ENCODE data around the gene COL5A1.

Gene COL5A1

GRCh38 chr9:134796882-134797281 lies 155.3 kb downstream of the COL5A1 start:
- Histone ChIP-seq H3K27me3 (ENCODE audit: low read depth, low read length) (peaks cover 4% of the 10 kb centered on the region; the same call in 1 of the 2 replicates), H3K9me3 (ENCODE audit: insufficient read depth, low read length) (no peaks in the 10 kb centered on the region)

GRCh38 chr9:134800791-134801339 lies 159.3 kb downstream of the COL5A1 start:
- no peak for TF ChIP-seq CTCF (IDR thresholded peaks at IDR 0.05; ENCODE audit: low read depth, low read length)
- no peaks in the 10 kb centered on the region for H3K27me3 ChIP-seq (ENCODE audit: low read depth, low read length)
- no peaks in the 10 kb centered on the region for H3K36me3 ChIP-seq (replicated peaks; ENCODE audit: low read depth, low read length)
- H3K4me2 ChIP-seq (ENCODE audit: low read length), result no peak overlapping the region
- H3K4me1 ChIP-seq (ENCODE audit: low read length), result no peaks in the 10 kb centered on the region
- no peaks in the 10 kb centered on the region for H3K79me2 ChIP-seq (ENCODE audit: low read length)
- no peak overlapping the region for H3K27ac ChIP-seq (ENCODE audit: low read length)
- no peaks in the 10 kb centered on the region for H3K9me3 ChIP-seq (ENCODE audit: insufficient read depth, low read length)
- H4K20me1 ChIP-seq (ENCODE audit: insufficient read depth, low read length), result no peaks in the 10 kb centered on the region
- H3K9ac ChIP-seq (ENCODE audit: low read length), result no peak overlapping the region
- no peak overlapping the region for H3K4me3 ChIP-seq (ENCODE audit: low read length)
- H2AFZ ChIP-seq (ENCODE audit: low read depth, low read length), result no peak overlapping the region

More at GRCh38 chr9:134796882-134797281, 155.3 kb downstream of the COL5A1 start:
- Histone ChIP-seq H3K4me2 (ENCODE audit: low read length) (no peak overlapping the region), H3K4me3 (ENCODE audit: low read length) (no peak overlapping the region), H3K27ac (ENCODE audit: low read length) (no peak overlapping the region), H3K36me3 (replicated peaks; ENCODE audit: low read depth, low read length) (no peaks in the 10 kb centered on the region), H3K9ac (ENCODE audit: low read length) (no peak overlapping the region), H3K4me1 (ENCODE audit: low read length) (no peaks in the 10 kb centered on the region), H3K79me2 (ENCODE audit: low read length) (no peaks in the 10 kb centered on the region), H2AFZ (ENCODE audit: low read depth, low read length) (no peak overlapping the region), H4K20me1 (ENCODE audit: insufficient read depth, low read length) (no peaks in the 10 kb centered on the region)
- TF ChIP-seq CTCF (IDR thresholded peaks at IDR 0.05; ENCODE audit: low read depth, low read length) (no peak), EZH2phosphoT487 (IDR thresholded peaks at IDR 0.05; ENCODE audit: low read depth) (no peak)

- Histone ChIP-seq H3K27ac (ENCODE audit: low read length) (no peak overlapping the region), H3K27me3 (ENCODE audit: low read depth, low read length) (no peaks in the 10 kb centered on the region), H3K4me3 (ENCODE audit: low read length) (no peak overlapping the region), H3K36me3 (replicated peaks; ENCODE audit: low read depth, low read length) (no peaks in the 10 kb centered on the region), H3K9ac (ENCODE audit: low read length) (no peak overlapping the region), H3K4me2 (ENCODE audit: low read length) (no peak overlapping the region), H3K79me2 (ENCODE audit: low read length) (no peaks in the 10 kb centered on the region), H2AFZ (ENCODE audit: low read depth, low read length) (no peak overlapping the region), H4K20me1 (ENCODE audit: insufficient read depth, low read length) (no peaks in the 10 kb centered on the region), H3K4me1 (ENCODE audit: low read length) (no peaks in the 10 kb centered on the region), H3K9me3 (ENCODE audit: insufficient read depth, low read length) (no peaks in the 10 kb centered on the region)
- TF ChIP-seq EZH2phosphoT487 (IDR thresholded peaks at IDR 0.05; ENCODE audit: low read depth) (no peak), CTCF (IDR thresholded peaks at IDR 0.05; ENCODE audit: low read depth, low read length) (no peak)
Observed at GRCh38 chr9:134802216-134802795, 160.7 kb downstream of the COL5A1 start.

- no peaks in the 10 kb centered on the region for H3K4me1 ChIP-seq (ENCODE audit: low read length)
- H3K27ac ChIP-seq (ENCODE audit: low read length), result no peak overlapping the region
- no peak for TF ChIP-seq EZH2phosphoT487 (IDR thresholded peaks at IDR 0.05; ENCODE audit: low read depth)
- no peak for TF ChIP-seq CTCF (IDR thresholded peaks at IDR 0.05; ENCODE audit: low read depth, low read length)
- H3K27me3 ChIP-seq (ENCODE audit: low read depth, low read length), result peaks cover 9% of the 10 kb centered on the region; the same call in 1 of the 2 replicates
- no peak overlapping the region for H2AFZ ChIP-seq (ENCODE audit: low read depth, low read length)
- no peak overlapping the region for H3K4me3 ChIP-seq (ENCODE audit: low read length)
- no peaks in the 10 kb centered on the region for H4K20me1 ChIP-seq (ENCODE audit: insufficient read depth, low read length)
- no peaks in the 10 kb centered on the region for H3K36me3 ChIP-seq (replicated peaks; ENCODE audit: low read depth, low read length)
- H3K9ac ChIP-seq (ENCODE audit: low read length), result no peak overlapping the region
- H3K9me3 ChIP-seq (ENCODE audit: insufficient read depth, low read length), result no peaks in the 10 kb centered on the region
- H3K4me2 ChIP-seq (ENCODE audit: low read length), result no peak overlapping the region
- H3K79me2 ChIP-seq (ENCODE audit: low read length), result no peaks in the 10 kb centered on the region
Observed at GRCh38 chr9:134804871-134805270, 163.3 kb downstream of the COL5A1 start.
